ENCODE data around the gene SAMD4A. TPM values are rescaled to one million over a fixed set of nuclear protein-coding genes. Genes with fewer than 3 reads are reported as not detected.
A peak's percentile ranks its signal among the peaks of the same experiment; 100 is the strongest.

Gene SAMD4A
- total RNA-seq, 1 experiment from 2014 or later, result 26.5 TPM

- Histone ChIP-seq H3K27me3 (replicated peaks; ENCODE audit: insufficient read depth, low read depth, low read length, poor library complexity) (no peaks in the 10 kb centered on the region), H3K36me3 (ENCODE audit: insufficient read depth, low read length, poor library complexity, severe bottlenecking) (no peaks in the 10 kb centered on the region), H3K9me3 (ENCODE audit: low read depth, low read length, poor library complexity, severe bottlenecking) (no peaks in the 10 kb centered on the region), H3K27ac (ENCODE audit: low read depth, low read length, poor library complexity, severe bottlenecking) (no peak overlapping the region), H3K4me3 (ENCODE audit: low read depth, low read length, poor library complexity, severe bottlenecking) (no peak overlapping the region), H3K4me1 (ENCODE audit: insufficient read depth, low read length, poor library complexity, severe bottlenecking) (no peaks in the 10 kb centered on the region)
- no peak for TF ChIP-seq CTCF (conservative IDR thresholded peaks at IDR 0.05; ENCODE audit: low read depth, low read length)
- no peak for TF ChIP-seq EZH2 (IDR thresholded peaks at IDR 0.05; ENCODE audit: borderline replicate concordance, low read depth, low read length, poor library complexity, severe bottlenecking)
- intact Hi-C loops (cut with micrococcal nuclease; ENCODE audit: unreplicated experiment), result no loop called here
- DNase-seq (ENCODE audit: low spot score), result peak; percentile 45
- ChIA-PET POLR2A (ENCODE audit: low non-redundant PET) (no interaction called here), CTCF (no interaction called here)
- BruUV-seq (replicated peaks), result no TSS peak
Observed at GRCh38 chr14:54579621-54580020, 12.7 kb downstream of the SAMD4A start.

GRCh38 chr14:54580933-54581332 is 14.0 kb downstream of the SAMD4A start:
- Histone ChIP-seq H3K4me3 (ENCODE audit: low read depth, low read length, poor library complexity, severe bottlenecking) (no peak overlapping the region), H3K27me3 (replicated peaks; ENCODE audit: insufficient read depth, low read depth, low read length, poor library complexity) (no peaks in the 10 kb centered on the region), H3K36me3 (ENCODE audit: insufficient read depth, low read length, poor library complexity, severe bottlenecking) (no peaks in the 10 kb centered on the region), H3K27ac (ENCODE audit: low read depth, low read length, poor library complexity, severe bottlenecking) (no peak overlapping the region), H3K9me3 (ENCODE audit: low read depth, low read length, poor library complexity, severe bottlenecking) (no peaks in the 10 kb centered on the region), H3K4me1 (ENCODE audit: insufficient read depth, low read length, poor library complexity, severe bottlenecking) (no peaks in the 10 kb centered on the region)
- no TSS peak for BruUV-seq (replicated peaks)
- intact Hi-C loops (cut with micrococcal nuclease; ENCODE audit: unreplicated experiment), result no loop called here
- TF ChIP-seq CTCF (conservative IDR thresholded peaks at IDR 0.05; ENCODE audit: low read depth, low read length), result no peak
- no peak for TF ChIP-seq EZH2 (IDR thresholded peaks at IDR 0.05; ENCODE audit: borderline replicate concordance, low read depth, low read length, poor library complexity, severe bottlenecking)
- ChIA-PET POLR2A (ENCODE audit: low non-redundant PET) (no interaction called here), CTCF (no interaction called here)
- DNase-seq (ENCODE audit: low spot score), result no peak

GRCh38 chr14:54582334-54582733 is 15.4 kb downstream of the SAMD4A start:
- intact Hi-C loops (cut with micrococcal nuclease; ENCODE audit: unreplicated experiment), result no loop called here
- no TSS peak for BruUV-seq (replicated peaks)
- Histone ChIP-seq H3K4me3 (ENCODE audit: low read depth, low read length, poor library complexity, severe bottlenecking) (no peak overlapping the region), H3K27me3 (replicated peaks; ENCODE audit: insufficient read depth, low read depth, low read length, poor library complexity) (no peaks in the 10 kb centered on the region), H3K36me3 (ENCODE audit: insufficient read depth, low read length, poor library complexity, severe bottlenecking) (no peaks in the 10 kb centered on the region), H3K27ac (ENCODE audit: low read depth, low read length, poor library complexity, severe bottlenecking) (no peak overlapping the region), H3K9me3 (ENCODE audit: low read depth, low read length, poor library complexity, severe bottlenecking) (no peaks in the 10 kb centered on the region), H3K4me1 (ENCODE audit: insufficient read depth, low read length, poor library complexity, severe bottlenecking) (no peaks in the 10 kb centered on the region)
- no peak for DNase-seq (ENCODE audit: low spot score)
- ChIA-PET CTCF (no interaction called here), POLR2A (ENCODE audit: low non-redundant PET) (interaction anchor here (0.6 kb wide), 1 partner anchor 50 kb away, joined by 5 read pairs; no protein-coding TSS in a partner anchor)
- TF ChIP-seq CTCF (conservative IDR thresholded peaks at IDR 0.05; ENCODE audit: low read depth, low read length) (no peak), EZH2 (IDR thresholded peaks at IDR 0.05; ENCODE audit: borderline replicate concordance, low read depth, low read length, poor library complexity, severe bottlenecking) (no peak)
